NCI-H526 treated with DMSO at 0.1 percent for 48 hours (cell line): Measurements from ENCODE around the gene MMP14.
"Not testable (repeated sequence)": the region's sequence is repeated elsewhere in the genome, so short reads cannot be mapped to it uniquely, and the experiment has no call there.

ENCODE experiments used
- DNase-seq: peaks from one replicate; lab custom pipeline; 2025; lab: John Stamatoyannopoulos, UW

The MMP14 gene

DNA sequence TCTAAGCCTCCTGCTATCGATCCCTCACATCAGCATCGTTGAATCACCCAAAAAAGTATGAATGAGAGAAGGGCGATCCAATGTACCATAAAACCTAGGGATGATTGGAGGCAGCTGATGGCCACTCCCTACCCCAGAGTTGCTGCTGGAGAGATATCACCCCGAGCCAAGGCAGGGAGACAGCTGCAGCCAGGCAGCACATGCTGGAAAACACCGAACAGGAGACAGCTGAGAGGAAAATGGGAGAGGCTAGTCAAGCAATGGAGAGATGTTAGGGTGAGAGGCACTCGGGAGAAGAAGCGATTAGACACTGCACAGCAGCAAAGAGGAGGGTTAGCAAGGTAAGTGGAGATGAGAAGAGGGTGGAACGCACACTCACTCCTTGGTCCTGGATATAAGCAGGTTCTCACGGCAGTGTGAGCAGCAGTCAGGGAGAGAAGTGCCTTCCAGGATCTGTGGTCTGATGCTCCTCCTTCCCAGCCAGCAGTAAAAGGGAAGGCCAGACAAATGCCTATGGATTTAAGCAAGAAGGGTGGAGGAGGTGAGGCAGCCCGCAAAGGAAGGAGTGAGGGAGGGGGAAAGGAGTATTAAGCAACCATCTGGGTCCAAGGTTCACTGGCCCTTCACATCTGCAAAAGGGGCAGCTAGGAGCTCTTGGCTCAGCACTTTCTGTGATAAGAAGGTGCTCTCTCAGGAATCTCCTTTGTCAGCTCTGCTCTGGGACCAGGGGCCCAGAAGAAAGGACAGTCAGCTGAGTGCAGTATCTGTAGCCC, 21.3 kb upstream of the MMP14 start, which contains the start of gene SLC7A7:
Gene SLC7A7, minus strand, starts transcription at position 495 of the 773 bp plus-strand sequence. CDS start 2,037 bp downstream, outside the sequence.
- DNase-seq = no peak

DNA sequence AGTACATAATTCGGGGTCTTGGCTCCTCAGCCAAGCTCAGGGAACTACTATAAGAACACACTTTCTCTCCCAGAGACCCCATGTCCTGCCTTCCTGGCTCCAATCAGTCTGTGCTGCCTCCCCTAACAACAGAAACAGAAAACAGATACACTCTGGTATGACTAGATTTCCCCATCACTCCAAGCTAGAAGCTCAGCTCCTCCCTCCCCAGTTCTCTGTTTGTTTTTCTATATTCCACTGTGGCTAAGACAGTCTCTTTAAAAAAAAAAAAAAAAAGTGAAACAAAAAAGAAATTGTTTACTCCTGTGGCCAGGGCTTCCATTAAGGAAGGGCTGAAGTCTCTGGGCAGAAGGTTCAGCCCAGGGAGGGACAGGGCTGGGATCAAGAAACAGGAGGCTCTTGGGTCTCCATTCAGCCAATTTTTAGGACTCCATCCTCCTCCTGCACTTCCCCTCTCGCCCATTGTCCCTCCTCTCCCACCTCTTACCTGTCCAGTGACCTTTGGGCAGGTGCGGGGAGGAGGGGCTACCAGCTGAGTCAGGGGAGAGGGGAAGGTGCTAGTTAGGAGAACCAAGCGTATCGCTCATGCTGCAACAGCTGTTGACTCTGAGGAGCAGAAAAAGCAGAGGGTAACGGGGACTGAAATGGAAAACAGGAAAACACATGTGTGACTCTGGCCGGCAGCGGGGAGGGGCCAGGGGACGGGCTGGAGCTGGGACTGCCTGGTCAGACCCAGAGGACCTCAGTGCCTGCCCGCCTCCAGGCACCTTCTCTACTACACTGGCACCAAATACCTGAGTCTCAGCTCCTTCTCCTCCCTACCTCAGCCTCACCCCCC, 17.0 kb upstream of the MMP14 start:
- DNase-seq = no peak

DNA sequence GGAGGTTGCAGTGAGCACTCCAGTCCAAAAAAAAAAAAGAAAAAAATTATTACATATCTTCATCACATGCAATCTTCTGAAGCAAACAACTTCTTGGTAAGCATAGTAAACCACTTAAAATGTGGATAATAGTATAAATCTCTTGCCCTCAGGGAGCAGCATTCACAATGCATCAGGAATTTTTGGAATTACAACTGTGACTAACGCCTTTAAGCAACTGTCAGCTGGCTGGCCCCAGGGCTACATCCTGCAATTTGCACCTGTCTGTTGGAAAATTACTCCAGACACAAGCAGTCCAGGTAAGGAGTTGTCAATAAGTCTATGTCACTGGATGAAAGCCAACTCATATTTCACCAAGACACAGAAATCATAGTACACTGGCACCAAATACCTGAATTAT, 15.7 kb upstream of the MMP14 start:
- no peak for DNase-seq

DNA sequence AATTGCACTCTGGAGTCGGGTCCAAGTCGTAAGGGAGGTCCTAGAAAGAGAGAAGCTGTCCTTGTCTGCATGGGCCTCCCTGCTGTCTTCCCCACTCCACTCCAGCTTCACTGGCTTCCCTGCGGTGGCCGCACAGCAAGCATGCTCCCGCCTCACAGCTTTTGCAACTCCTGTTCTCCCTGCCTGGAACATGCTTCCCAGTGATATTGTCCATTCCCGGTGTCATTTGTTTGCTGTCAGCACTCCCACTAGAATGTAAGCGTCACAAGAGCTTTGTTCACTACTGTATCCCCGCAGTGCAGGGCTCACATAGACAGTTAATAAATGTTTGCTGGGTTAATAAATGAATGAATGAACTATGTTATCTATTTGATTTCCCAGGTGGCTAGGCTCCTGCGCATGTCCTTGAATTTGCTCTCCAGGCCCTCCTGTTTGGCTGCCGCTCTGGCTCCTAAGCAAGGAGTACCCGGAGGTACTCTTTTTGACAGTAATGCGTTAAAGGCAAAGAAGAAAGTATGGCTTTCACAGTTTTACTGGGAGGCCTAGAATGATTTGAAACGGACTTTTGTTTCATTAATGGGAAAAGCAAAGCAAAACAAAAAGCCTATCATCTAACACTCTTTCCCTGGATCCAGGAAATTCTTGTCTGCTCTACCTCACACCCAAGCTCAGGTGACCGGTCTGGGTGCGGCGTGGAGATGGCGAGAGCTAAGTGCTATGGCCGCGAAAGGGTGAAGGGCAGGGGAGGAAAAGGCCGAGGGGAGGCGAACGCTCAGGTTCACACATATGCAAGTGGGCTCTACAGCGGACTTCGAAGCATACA, 15.0 kb upstream of the MMP14 start:
- no peak for DNase-seq

DNA sequence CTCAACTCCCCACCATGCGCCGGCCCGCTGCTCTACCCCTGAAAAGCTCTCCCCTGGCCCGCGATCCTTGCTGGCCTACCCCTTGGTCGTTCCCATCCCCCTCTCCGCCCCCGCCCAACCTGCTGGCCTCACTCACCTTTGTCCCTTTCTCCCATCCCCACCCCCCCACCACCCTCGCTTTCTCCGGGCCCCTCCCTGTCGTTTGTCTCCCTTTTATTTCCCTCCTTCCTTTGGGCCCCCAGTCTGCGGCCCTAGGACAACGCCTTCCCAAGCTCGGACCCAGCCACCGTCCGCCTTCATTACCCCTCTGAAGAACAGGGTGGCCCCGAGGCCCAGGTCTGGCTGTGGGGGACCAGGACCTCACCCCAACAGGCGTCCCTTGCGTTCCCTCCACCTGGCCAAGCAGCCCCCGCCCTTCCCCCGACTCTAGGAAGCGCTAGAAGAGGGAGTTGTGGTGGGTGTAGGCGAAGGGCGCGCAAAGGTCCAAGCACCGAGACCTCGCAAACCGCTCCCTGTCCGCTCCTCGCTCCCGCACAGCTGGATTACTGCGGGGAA, 14.3 kb upstream of the MMP14 start:
- no peak for DNase-seq

DNA sequence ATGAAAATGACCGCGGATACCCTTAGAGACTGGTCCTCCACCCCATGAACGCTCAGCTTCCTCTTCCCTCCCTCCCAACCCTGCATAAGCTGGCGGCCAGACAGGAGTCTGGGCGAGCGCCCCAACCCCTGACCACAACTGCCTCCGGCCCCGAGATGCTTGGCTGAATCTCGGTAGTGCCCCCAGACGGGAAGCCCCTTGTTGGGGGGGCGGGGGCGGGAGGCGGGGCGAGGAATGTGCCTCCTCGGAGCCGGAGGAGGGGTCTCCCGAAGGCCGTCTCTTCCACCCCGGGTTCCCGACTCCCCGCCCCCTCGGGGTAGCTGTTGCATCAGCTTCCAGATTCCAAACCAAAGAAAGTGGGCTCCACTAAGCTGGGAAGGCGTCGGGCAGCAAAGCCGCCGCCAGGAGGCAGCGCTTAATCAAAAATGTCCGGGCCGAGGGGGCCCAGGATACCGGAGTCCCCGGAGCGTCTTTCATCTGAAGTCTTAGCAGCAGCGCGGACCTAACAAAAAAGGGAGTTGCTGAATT, 13.8 kb upstream of the MMP14 start:
- DNase-seq = peak; percentile 18

DNA sequence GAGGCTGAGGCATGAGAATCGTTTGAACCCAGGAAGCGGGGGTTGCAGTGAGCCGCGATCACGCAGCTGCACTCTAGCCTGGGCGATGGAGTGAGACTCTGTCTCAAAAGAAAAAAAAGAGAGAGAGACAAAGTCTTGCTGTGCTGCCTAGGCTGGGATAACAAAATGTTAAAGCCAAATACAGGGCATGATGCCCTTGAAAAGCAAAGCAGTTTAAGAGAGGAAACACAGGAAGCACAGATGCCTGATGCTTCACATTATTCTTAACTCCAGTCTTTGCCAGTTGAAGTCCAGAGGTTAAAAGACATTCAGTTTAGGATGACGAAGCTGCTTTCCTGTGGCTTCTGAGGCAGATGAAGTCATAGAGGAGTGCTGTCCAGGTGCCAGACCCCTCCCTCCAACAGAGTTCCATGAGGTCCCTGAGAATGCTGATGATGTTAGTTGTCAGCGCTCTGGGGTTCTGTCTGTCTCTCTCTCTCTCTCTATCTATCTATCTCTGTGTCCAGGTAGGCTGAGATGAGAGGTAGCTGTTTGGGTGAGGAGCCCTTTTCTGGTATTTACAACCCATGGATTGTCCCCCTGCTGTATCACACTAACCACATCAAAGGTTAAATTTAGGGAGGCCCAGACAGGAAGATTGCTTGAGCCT, 11.6 kb upstream of the MMP14 start:
- DNase-seq = no peak

DNA sequence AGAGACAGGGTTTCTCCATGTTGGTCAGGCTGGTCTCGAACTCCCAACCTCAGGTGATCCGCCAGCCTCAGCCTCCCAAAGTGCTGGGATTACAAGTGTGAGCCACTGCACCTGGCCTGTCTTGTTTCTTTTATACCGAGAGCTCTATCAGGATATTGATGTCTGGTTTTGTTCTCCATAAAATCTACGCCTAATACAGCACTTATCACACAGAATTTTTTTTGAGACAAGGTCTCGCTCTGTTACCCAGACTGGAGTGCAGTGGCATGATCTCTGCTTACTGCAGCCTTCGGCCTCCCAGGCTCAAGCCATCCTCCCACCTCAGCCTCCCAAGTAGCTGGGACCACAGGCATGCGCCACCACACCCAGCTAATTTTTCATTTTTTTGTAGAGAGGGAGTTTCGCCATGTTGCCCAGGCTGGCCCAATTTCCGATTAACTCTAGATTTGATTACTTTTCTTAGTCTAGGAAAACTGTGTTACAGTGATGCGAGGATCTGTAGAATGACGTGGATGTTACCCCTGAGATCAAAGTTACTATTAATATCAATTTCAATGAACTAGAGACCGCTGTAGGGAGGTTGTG, 7.2 kb upstream of the MMP14 start:
- DNase-seq = not testable (repeated sequence)

DNA sequence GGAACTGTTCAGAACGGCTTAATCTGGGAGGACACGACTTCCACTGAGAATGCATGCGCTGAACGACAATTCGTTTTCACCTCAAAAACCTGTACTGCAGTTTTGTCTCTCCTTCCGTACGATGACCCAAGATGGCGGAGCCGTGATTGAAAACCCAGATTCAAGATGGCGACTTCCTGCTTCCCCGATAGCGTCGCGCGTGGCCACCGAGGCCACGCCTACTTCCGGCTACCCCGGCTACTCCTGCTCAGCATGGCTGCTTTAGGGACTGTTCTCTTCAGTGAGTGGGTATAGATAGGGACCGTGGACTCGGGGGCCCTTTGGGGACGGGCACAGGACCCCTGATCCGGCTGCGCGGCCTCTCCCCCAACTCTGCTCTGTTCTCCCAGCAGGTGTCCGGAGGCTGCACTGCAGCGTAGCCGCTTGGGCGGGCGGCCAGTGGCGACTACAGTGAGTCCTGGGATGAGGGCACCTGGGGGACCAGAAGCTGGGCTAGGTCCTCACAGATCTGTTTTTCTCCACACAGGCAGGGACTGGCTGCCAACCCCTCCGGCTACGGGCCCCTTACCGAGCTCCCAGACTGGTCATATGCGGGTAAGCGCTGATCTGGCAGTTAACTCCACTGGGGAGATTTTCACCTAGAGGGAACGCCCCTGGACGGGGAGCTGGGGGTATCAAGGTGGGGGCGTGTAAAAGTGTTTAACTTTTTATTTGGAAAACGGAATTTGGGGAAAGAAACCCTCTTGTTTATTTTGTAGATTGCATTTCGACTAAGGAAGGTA, 6.5 kb upstream of the MMP14 start, which contains the start of gene MRPL52:
Gene MRPL52, plus strand, starts transcription at position 227 of the 782 bp plus-strand sequence. Its CDS starts 26 bp downstream, at position 253.
- DNase-seq = peak; percentile 77

DNA sequence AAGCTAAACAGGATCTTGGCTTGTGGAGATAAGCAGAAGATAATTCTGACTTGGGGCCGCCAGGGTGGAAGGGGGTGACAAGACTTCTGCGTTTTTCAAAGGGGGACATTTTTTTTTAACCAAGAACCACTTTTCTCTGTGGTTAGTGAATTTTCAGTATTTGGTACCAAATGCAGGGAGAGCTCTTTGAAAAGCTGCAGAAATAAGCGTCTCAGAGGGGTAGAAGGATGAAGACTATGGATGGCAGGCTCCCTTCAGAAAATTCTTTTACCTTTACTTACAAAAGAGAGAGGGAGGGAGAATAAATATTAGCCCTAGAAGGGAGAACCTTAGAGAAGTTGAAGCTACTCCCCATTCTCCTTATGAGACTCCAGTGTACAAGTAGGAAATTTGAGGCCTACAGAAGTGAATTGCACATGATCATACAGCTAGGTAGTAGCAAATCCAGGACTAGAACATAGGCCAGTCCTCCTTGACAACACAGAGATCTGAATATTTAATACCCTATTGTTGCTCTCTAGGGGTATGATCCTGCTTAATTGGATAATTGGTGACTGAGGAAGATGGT, 5.9 kb upstream of the MMP14 start:
- no peak for DNase-seq

DNA sequence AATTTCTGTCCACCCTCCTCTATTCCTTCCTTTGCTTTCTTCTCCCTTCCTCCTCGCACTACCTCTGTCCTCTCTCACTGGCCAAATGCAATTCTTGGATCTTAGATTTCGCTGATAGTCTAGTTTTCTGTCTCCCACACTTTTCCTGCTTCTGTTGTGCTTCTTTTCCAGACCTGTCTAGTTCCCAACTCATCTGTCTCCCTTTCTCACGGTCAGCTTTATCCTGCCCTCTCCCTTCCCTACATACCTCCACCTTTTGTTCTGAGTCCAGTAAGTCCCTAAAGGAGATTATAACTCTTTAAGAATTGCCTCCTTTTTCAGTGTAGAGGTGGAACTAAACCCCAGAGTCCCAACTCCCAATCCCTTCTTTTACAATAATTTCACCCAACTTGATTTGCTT, 880 bp upstream of the MMP14 start:
- DNase-seq = no peak

DNA sequence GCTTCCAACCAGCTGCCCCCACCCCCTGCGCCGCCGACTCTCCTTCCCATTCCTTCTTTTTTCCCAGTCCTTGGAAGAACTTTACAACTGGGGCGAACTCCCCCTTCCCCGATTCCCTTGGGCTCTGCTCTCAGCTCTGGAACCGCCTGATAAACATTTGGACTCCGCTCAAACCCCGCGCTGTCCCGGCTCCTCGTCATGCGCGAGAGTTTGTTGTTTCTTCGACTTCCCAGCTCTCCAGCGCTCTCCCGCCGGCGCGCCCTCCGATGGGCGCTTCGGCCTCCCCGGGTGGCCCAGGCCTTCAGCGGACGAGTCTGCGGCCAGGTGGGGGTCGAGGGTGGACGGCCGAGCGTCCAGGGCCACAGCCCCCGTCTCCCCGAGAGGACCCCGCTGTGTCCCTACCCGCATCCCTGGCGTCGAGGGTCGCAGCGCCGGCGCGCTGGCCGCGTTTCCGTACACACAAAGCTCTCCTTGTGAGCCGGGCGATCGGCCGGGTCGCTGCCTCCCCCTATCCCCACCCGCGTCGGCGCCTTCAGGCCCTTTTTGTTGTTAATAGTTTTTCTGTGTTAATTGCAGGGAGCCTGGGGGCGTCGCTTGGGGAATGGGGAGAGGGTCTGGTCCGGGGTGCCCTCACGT, 847 bp downstream of the MMP14 start:
- DNase-seq = no peak

DNA sequence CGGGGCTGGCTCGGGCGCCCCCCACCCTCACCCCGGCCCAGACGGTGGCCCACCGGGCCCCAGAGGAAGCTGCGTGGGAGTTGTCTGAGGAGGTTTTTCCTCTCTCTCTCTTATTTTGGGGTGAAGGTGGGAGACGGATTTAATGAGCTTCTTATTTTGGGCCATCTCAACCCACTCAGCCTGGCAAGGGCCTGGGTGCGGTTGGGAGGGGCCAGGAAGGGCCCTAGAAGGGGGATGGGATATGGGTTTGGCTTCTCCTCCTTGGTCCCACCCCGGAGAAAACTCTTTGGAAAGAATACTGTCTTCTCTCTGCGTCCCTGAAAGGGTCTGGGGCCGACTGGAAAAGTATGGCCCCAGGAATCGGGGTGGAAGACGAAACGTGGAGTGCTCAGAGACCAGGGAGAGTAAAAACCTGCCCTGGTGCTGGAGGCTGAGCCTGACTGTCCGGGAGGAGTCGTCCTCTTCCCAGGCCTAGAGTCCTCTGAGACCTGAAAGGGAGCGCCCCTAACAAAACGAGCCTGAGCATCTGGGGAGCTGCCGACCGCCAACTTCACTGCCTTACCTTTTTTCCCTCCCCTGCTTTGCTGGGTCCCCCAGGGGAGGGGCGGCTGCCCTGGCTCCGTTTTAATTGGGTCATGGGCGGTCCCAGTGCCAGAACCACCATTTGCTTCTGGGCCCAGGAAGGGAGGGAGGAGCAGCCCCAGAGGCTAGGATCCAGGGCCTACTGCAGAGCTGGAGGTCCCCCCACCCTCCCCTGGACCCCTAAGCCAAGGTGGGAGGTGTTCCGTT, 1.6 kb downstream of the MMP14 start:
- DNase-seq = no peak

DNA sequence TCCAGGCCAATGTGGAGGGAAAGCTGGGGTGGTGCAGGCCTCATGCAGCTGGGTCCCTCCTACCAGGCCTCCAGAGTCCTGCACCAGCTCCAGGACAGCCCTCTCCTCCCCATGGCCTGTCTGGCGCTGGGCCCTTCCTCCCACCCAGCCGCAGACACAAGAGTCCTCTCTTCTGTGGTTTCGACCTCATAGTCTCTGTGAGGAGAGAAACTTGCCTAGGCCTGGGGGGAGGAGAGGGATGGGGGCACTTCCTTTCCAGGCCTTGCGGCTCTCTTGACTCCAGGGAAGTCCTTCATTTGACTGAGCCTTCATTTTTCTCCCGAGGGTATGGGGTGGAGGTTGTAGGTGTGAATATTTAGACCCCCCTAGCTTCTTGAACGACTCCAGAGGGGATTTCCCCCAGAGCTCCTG, 2.3 kb downstream of the MMP14 start:
- DNase-seq = no peak

DNA sequence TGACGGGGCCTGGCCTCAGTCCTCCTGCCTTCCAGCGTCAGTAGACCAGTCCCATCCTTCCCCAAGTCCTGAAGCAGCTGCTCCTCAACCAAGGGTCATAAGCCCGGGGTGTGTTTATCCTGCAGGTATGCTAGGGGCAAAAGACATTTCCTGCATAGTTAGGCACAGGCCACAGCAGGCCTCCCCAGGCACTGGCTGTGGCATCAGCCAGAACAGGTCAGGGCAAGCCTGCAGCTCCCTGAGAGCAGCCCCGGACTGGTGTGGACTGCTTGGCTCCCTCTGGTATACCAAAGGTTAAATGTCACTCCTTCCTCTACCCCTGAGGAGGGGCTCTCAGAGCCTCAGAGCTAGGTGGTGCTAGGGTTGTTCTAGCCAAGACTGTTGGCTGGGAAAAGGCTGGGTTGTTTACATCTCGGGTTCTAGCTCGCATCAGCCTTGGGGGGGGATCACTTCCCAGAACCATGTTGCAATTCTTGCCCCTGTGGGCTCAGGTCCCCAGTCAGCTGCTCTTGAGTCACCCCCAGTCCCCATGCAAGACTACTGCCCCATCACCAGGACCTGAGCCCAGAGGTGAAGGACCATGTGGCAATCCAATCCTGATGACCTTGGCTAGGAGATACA, 2.9 kb downstream of the MMP14 start:
- DNase-seq = no peak

DNA sequence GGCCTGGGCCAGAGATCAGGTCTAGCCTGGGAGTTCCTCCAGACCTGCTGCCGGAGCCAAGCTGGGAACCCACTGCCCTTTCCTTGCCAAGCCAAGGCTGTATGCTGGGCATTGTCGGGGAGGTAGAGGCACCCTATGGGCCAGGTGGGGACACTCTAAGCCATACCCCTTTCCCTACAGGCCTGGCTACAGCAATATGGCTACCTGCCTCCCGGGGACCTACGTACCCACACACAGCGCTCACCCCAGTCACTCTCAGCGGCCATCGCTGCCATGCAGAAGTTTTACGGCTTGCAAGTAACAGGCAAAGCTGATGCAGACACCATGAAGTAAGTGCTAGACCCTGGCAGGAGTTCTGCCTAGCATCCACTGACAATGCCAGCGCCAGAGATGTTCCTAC, 4.9 kb downstream of the MMP14 start:
- no peak for DNase-seq

DNA sequence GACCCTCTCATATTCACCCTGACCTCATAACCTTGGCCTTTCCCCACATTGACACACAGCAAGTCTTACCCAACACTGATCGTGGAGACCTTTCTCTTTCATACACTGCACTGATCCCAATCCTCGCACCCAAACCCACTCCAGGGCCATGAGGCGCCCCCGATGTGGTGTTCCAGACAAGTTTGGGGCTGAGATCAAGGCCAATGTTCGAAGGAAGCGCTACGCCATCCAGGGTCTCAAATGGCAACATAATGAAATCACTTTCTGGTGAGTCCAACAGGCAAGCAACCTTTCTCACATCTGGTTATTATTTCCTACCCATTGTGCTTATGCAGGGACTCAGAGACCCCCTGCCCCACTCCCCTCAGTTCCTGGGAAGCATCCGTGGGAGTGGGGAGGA, 5.4 kb downstream of the MMP14 start:
- DNase-seq = no peak
